Gastrocnemius medialis (tissue), 4 donors: ENCODE data around the gene CDK2AP2. TPM values are rescaled to one million over a fixed set of nuclear protein-coding genes. Genes with fewer than 3 reads are reported as not detected.

Source experiments
- ATAC-seq, 2 donors: fragments of 150-250 bp; one replicate each; pipeline ENCODE4 v1.9.1; 2016
- DNase-seq, 2 donors: peaks; one replicate each; pipeline ENCODE4 v3.0.0-alpha.2; 2019
- H3K27ac ChIP-seq, 4 donors: fragments of 200-600 bp; sonication (generic); 1 replicate in 1 of 4; 2 replicates in 3 of 4; pipeline ENCODE4 v1.5.1; 2016 to 2018; ENCODE audit warnings: mild to moderate bottlenecking in 2 of 4, moderate library complexity in 1 of 4
- H3K27me3 ChIP-seq, 3 donors: fragments of 200-600 bp; sonication (generic) in 2 of 3; 1 replicate in 1 of 3; 2 replicates in 2 of 3; pipeline versions ENCODE4 v1.5.1 to v1.6.0; 2016 to 2019; ENCODE audit warnings: mild to moderate bottlenecking in 1 of 3, moderate library complexity in 1 of 3
- H3K36me3 ChIP-seq, 2 donors: fragments of 200-600 bp; sonication (generic) in 1 of 2; one replicate each; pipeline ENCODE4 v1.5.1; 2017 to 2018
- H3K4me1 ChIP-seq, 2 donors: fragments of 200-600 bp; sonication (generic) in 1 of 2; one replicate each; pipeline ENCODE4 v1.5.1; 2016 to 2017; ENCODE audit warnings: mild to moderate bottlenecking in 2 of 2
- H3K4me3 ChIP-seq, 4 donors: fragments of 200-600 bp; sonication (generic) in 3 of 4; 1 replicate in 1 of 4; 2 replicates in 3 of 4; pipeline ENCODE4 v1.5.1; 2016 to 2019; ENCODE audit warnings: mild to moderate bottlenecking in 2 of 4
- H3K9me3 ChIP-seq, 3 donors: fragments of 200-600 bp; sonication (generic) in 2 of 3; 1 replicate in 1 of 3; 2 replicates in 2 of 3; pipeline ENCODE4 v1.5.1; 2016 to 2019
- CTCF ChIP-seq, 5 experiments: fragments of 450-650 bp in 3 of 5; fragments of 200-600 bp in 2 of 5; sonication (generic) in 2 of 5; IDR thresholded peaks in 4 of 5; conservative IDR thresholded peaks in 1 of 5; 1 replicate in 4 of 5; 2 replicates in 1 of 5; pipeline ENCODE4 v1.5.1; 2016 to 2019; ENCODE audit warnings: antibody characterized with exemption in 5 of 5, mild to moderate bottlenecking in 3 of 5, moderate library complexity in 3 of 5
- POLR2A ChIP-seq, 2 donors: fragments of 450-650 bp; IDR thresholded peaks; one replicate each; pipeline ENCODE4 v1.6.1; 2017; ENCODE audit warnings: antibody characterized with exemption in 2 of 2, mild to moderate bottlenecking in 2 of 2, moderate library complexity in 2 of 2
- in situ Hi-C, 4 donors: fragments of 200-750 bp; cut with MboI; loops; one replicate each; pipeline versions ENCODE4 v1.15.0 to v1.8.0; 2017; ENCODE audit warnings: low sequenced_read_pairs in 4 of 4
- intact Hi-C: fragments of 100-400 bp; cut with DNase I; formaldehyde crosslinking; loops from one replicate; pipeline ENCODE4 v1.15.1; 2023; ENCODE audit warnings: low total_unique reads
- microRNA-seq, 2 donors: library from miRNA; unstranded; fragments of <30 nt; microRNA quantifications; one replicate each; pipeline ENCODE4, GENCODE V29; 2016; ENCODE audit warnings: borderline replicate concordance in 2 of 2
- total RNA-seq, 4 donors: library from RNA; depleted of rRNA; stranded (reverse); fragments of >200 nt; gene quantifications; one replicate each; pipeline versions ENCODE4 v1.1.0 to v1.2.3, GENCODE V29; 2016

CDK2AP2 gene
- total RNA-seq, 4 donors from 2014 or later = 24.1 to 47.5 (median 37.3) TPM

DNA sequence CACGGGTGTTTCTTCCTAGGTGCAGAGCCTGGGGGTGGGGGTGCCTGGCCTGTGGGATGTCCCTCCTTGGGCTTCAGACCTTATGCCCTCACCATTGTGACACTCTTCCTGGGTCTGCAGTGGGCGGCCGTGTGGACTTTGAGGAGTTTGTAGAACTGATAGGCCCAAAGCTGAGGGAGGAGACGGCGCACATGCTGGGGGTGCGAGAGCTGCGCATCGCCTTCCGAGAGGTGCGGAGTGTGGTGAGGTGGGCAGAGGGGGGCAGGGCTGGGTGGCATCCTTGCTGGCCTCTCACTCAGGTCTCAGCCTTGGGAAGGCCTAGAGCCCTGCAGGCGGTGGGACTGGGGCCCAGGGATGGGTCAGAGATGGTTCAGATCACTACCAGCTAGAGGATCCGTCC is 50.5 kb downstream of the CDK2AP2 start:
- H3K4me3 ChIP-seq = no peak overlapping the region
- in situ Hi-C loops = no loop called here
- TF ChIP-seq CTCF (IDR thresholded peaks at IDR 0.05 in 4 of 5, conservative IDR thresholded peaks at IDR 0.05 in 1 of 5) (no peak), POLR2A (IDR thresholded peaks at IDR 0.05) (no peak)
- H3K27ac ChIP-seq = no peak overlapping the region
- peaks cover 0 to 7% of the 10 kb centered on the region in 2 donors for H3K4me1 ChIP-seq
- no peaks in the 10 kb centered on the region for H3K36me3 ChIP-seq
- DNase-seq (no peak), ATAC-seq (no peak)
- intact Hi-C loops = no loop called here
- no peaks in the 10 kb centered on the region for H3K27me3 ChIP-seq
- H3K9me3 ChIP-seq = no peaks in the 10 kb centered on the region

Small RNA genes within 50 kb of the gene (microRNA-seq; reads per million reads assigned to microRNA genes)
- gene MIR6752 = 0 reads per million in 2 donors

Other genes starting within 250 kb of the CDK2AP2 start
- 10 to 100 TPM; 40.2 to 79.8 (median 68.4) TPM for gene GRK2, start 241.7 kb downstream of the CDK2AP2 start, total RNA-seq
- 10 to 100 TPM in 1 of 4 donors, 1 to 10 TPM in 3; 5.8 to 10.6 (median 9.7) TPM for gene ANKRD13D, start 218.9 kb downstream of the CDK2AP2 start, total RNA-seq
- gene SSH3, start 204.6 kb downstream of the CDK2AP2 start, total RNA-seq = 10 to 100 TPM in 2 of 4 donors, 1 to 10 TPM in 2; 7.9 to 16.3 (median 11.9) TPM
- gene POLD4, start 154.6 kb downstream of the CDK2AP2 start, total RNA-seq = 100 to 1,000 TPM in 2 of 4 donors, 10 to 100 TPM in 2; 57.4 to 115 (median 87.9) TPM
- 1 to 10 TPM in 2 of 4 donors, under 1 TPM in 2; 0.24 to 2.7 (median 0.91) TPM for gene CLCF1, start 134.6 kb downstream of the CDK2AP2 start, total RNA-seq
- 10 to 100 TPM in 2 of 4 donors, 1 to 10 TPM in 2; 5.2 to 14.7 (median 7.7) TPM for gene RAD9A, start 116.2 kb downstream of the CDK2AP2 start, total RNA-seq
- gene PPP1CA, start 106.3 kb downstream of the CDK2AP2 start, total RNA-seq = 100 to 1,000 TPM in 3 of 4 donors, 10 to 100 TPM in 1; 78.4 to 193 (median 124) TPM
- under 1 TPM in 3 of 4 donors, not detected in 1; 0.44 to 0.78 (median 0.56) TPM for gene TBC1D10C, start 104.1 kb downstream of the CDK2AP2 start, total RNA-seq
- gene CARNS1, start 92.5 kb downstream of the CDK2AP2 start, total RNA-seq = 10 to 100 TPM in 1 of 4 donors, 1 to 10 TPM in 3; 2.5 to 11.0 (median 4.9) TPM
- 10 to 100 TPM; 38.0 to 74.1 (median 39.4) TPM for gene RPS6KB2, start 79.7 kb downstream of the CDK2AP2 start, total RNA-seq
- gene PTPRCAP, start 70.5 kb downstream of the CDK2AP2 start, total RNA-seq = 1 to 10 TPM in 3 of 4 donors, under 1 TPM in 1; 0.47 to 1.5 (median 1.3) TPM
- 10 to 100 TPM in 3 of 4 donors, 1 to 10 TPM in 1; 4.9 to 14.8 (median 12.5) TPM for gene CORO1B, start 64.7 kb downstream of the CDK2AP2 start, total RNA-seq
- gene GPR152, start 55.4 kb downstream of the CDK2AP2 start, total RNA-seq = not detected
- gene CABP4, start 52.8 kb downstream of the CDK2AP2 start, total RNA-seq = under 1 TPM; 0.19 to 0.55 (median 0.30) TPM
- gene TMEM134, start 38.9 kb downstream of the CDK2AP2 start, total RNA-seq = 100 to 1,000 TPM in 2 of 4 donors, 10 to 100 TPM in 2; 79.8 to 155 (median 108) TPM
- gene AIP, start 25.1 kb downstream of the CDK2AP2 start, total RNA-seq = 10 to 100 TPM; 33.0 to 60.8 (median 48.8) TPM
- gene PITPNM1, start 2.8 kb downstream of the CDK2AP2 start, total RNA-seq = 10 to 100 TPM in 1 of 4 donors, 1 to 10 TPM in 3; 4.0 to 12.2 (median 7.7) TPM
- not detected for gene CABP2, start 15.3 kb upstream of the CDK2AP2 start, total RNA-seq
- 100 to 1,000 TPM; 316 to 866 (median 549) TPM for gene GSTP1, start 75.7 kb upstream of the CDK2AP2 start, total RNA-seq
- 100 to 1,000 TPM; 306 to 608 (median 365) TPM for gene NDUFV1, start 98.8 kb upstream of the CDK2AP2 start, total RNA-seq
- 10 to 100 TPM; 23.3 to 42.4 (median 36.2) TPM for gene NUDT8, start 121.8 kb upstream of the CDK2AP2 start, total RNA-seq
- gene TBX10, start 131.6 kb upstream of the CDK2AP2 start, total RNA-seq = not detected
- gene ACY3, start 142.6 kb upstream of the CDK2AP2 start, total RNA-seq = not detected
- gene ALDH3B2, start 166.5 kb upstream of the CDK2AP2 start, total RNA-seq = not detected